ENCODE data around the gene IL1RAPL1.

Gene IL1RAPL1

GRCh38 chrX:29553542-29553941 lies 966.3 kb downstream of the IL1RAPL1 start:
- DNase-seq = no peak

DNA sequence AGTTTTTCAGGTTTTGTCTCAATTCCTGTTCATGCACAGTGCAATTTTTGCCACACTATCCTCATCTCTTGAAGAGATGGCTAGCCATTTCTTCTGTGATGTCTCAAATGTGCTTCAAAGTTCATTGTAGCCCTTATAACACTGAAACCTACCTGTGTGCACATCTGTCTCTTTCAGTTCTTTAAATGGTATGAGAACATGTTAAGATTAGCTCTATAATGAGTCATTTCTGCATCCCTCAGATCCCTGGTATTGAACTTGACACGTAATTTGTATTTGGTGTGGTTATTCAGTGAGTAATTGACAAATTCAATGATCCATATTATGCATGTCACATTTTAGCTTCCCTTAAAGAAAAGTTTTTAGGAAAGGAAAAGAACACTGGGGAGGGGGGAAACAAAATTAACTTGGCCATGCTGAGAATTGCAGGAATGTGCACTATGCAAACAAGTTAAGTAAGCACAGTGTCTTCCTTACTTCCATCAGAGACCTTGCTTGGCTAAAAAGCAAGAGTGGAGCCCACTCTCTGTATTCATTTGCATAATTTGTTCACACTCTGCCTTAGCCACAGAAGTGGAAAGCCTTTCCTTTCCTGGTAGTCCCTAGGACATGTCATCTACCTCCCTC lies 968.3 kb downstream of the IL1RAPL1 start:
- DNase-seq = no peak

- DNase-seq = no peak
Measured at GRCh38 chrX:29560065-29560464, 972.8 kb downstream of the IL1RAPL1 start.

DNA sequence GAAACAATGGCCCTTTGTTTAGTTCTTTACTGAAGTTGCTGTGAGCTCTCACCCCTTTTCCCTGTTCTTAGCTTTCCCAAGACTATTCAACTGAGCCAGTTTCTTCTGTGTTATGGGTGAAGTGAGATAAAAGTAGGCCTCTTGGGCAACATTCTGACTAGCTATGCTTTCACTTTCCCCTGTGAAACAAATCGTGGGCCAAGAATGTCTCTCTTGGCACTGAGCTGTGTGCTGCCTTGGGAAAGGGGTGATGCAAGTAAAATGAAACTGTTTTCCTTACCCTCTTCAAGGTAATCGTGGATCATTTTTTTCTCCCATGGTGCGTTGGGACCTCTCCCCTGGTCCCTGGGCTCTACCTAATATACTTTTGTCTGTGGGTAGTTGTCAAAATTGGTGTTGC lies 974.2 kb downstream of the IL1RAPL1 start:
- no peak for DNase-seq

- no peak for DNase-seq
Measured at GRCh38 chrX:29580560-29580959, 993.3 kb downstream of the IL1RAPL1 start.

DNA sequence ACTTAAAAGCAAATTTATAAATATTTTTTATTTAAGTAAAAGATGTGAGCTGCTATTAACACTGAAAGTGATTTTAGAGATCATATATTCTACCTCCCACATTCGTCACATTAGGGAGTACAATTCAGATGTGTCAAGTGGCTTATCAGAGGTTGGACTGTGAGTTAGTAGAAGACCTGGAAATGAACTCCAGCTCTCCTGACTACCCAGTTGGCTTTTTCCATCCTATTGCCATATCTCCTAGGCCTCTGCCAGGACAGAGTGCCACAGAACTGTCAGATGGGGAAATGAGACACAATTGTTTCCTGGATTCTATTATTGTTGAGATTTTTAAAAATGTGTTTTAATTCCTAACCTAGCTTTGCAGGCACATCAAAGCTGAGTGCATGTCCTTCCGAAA lies 994.0 kb downstream of the IL1RAPL1 start:
- DNase-seq = no peak

DNA sequence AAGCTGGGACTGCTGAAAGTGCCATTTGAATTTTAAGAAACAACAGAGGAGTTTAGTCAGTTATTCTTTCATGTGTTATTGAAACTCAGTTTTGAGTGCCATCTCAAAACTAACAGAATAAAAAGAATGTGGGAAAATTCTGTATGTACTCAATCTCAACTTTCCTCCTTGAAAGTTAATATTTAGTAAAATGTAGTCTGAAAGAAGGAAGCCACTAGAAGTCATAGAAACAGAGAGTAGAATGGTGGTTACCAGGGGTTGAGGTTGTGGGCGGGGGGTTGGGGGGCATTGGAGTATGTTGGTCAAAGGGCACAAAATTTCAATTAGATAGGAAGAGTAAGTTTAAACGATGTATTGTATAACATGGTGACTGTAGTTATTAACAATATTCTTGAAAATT lies 999.9 kb downstream of the IL1RAPL1 start:
- DNase-seq = no peak

- no peak for DNase-seq
Measured at GRCh38 chrX:29590921-29591320, 1003.7 kb downstream of the IL1RAPL1 start.

DNA sequence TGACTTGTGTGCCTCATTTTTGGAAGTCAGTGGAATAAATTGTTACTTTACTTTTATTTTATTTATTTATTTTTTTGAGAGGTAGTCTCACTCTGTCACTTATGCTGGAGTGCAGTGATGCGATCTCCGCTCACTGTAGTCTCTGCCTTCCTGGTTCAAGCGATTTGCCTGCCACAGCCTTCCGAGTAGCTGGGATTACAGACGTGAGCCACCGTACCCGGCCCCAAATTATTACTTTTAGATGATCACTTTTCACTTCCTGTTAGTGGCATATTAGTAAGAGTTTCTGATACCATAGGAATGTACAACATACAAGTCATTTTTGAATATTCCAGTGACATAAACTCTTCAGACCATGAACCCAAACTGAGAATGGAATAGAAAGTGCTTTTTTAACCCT lies 1017.1 kb downstream of the IL1RAPL1 start:
- DNase-seq = no peak

- peak; percentile 18 for DNase-seq
Measured at GRCh38 chrX:29617276-29617675, 1030.0 kb downstream of the IL1RAPL1 start.

DNA sequence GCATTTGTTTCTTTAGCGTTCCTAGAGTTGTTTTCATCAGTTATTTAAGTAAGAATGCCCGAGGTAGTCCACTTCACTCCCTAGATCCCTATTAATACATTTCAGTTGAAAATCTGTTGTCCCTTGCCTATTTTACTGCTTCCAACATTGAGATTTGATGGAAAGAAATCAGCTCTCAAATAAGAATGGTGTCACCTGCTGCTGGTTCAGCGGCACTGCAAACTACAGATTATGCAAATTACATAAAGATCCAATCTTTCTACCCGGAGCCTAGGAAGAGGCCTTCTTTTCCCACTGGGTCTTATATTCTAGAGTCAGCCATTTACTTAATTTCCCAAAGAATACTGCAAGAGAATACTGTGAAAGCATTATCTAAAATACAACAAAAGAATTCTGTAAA lies 1030.5 kb downstream of the IL1RAPL1 start:
- no peak for DNase-seq

GRCh38 chrX:29627833-29628232 lies 1040.6 kb downstream of the IL1RAPL1 start:
- DNase-seq = no peak

GRCh38 chrX:29634516-29634915 lies 1047.3 kb downstream of the IL1RAPL1 start:
- DNase-seq = no peak

DNA sequence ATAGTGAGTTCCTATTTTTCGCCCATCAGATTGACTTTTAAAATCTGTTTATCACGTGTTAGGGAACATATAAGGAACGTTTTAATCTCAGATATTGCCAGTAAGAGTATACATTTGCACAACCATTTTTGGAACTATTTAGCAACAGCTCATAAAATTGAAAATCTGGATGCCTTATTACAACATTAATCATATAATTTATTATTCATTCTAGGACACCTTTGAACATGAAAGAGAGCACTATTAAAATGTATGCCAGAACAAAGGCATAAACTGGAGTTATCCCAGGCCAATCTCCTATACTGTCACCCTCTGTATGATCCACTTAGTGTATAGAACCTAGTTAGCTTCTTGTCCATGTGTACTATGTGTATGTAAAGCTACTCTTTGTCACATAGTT lies 1049.1 kb downstream of the IL1RAPL1 start:
- no peak for DNase-seq

GRCh38 chrX:29640106-29640505 lies 1052.9 kb downstream of the IL1RAPL1 start:
- no peak for DNase-seq

DNA sequence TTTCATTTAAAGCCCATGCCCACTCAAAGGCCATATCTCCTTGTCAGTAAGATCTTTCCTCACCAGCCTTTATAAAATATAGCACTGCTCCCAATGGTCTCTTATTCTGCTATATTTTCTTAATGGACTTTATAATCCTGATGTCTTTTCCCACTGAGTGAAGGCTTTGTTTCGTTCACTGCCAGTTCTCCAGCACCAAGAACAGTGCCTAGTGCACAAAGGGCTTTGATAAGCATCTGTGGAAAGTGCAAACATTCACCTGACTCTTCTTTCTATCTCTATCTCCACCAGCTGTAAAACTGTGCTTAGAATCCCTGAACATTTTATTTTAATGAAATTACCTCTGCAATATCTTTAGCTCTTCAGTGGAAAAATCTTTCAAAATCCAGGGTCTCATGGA lies 1054.2 kb downstream of the IL1RAPL1 start:
- no peak for DNase-seq

DNA sequence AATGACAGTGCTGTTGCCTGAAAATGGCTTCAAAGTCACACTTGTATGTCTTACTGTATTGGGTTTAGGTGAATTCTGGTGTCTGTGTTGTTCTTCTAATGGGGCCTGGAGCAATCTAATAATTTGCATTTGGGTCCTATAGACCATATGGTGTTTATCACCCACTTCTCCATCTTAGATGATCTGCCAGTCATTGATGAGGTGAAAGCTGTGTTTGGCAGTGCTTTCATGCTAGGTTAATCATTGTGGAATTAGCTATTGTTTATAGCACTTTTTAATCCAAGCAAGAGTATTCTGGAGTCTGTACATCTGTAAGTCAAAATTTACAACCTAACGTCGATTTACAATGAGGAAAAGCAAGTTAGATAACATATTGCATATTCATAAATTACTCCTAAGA lies 1055.9 kb downstream of the IL1RAPL1 start:
- DNase-seq = no peak

GRCh38 chrX:29648161-29648560 lies 1060.9 kb downstream of the IL1RAPL1 start:
- DNase-seq = no peak

- no peak for DNase-seq
Measured at GRCh38 chrX:29652484-29652883, 1065.2 kb downstream of the IL1RAPL1 start.

DNA sequence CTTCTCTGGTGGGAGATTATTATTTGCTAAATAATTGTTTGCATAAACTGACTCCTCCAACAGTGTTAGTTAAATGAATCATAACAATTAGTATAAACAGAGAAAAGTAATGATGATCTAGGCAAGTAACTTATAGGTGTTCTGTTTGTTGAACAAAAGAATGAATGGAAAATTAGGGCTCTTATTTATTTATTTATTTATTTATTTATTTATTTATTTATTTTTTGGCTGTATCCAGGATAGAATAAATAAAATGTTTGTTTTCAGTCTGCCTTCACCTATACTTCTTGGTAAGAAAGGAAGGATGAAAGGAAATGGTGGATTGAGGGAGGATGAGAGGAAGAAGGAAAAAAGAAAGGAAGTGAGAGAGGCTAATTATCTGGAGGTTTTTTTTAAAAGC lies 1066.5 kb downstream of the IL1RAPL1 start:
- no peak for DNase-seq

DNA sequence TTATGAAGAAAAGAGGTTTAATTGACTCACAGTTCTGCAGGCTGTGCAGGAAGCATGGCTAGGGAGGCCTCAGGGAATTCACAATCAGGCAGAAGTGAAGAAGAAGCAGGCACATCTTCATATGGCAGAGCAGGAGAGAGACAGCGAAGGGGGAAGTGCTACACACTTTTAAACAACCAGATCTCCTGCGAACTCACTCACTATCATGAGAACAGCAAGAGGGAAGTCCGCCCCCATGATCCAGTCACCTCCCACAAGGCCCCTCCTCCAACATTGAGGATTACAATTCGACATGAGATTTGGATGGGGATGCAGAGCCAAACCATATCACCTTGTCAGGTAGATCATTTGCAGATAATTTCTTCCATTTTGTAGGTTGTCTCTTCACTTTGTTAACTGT lies 1072.7 kb downstream of the IL1RAPL1 start:
- no peak for DNase-seq

- no peak for DNase-seq
Measured at GRCh38 chrX:29661290-29661689, 1074.0 kb downstream of the IL1RAPL1 start.

GRCh38 chrX:29662101-29662500 lies 1074.9 kb downstream of the IL1RAPL1 start:
- no peak for DNase-seq

DNA sequence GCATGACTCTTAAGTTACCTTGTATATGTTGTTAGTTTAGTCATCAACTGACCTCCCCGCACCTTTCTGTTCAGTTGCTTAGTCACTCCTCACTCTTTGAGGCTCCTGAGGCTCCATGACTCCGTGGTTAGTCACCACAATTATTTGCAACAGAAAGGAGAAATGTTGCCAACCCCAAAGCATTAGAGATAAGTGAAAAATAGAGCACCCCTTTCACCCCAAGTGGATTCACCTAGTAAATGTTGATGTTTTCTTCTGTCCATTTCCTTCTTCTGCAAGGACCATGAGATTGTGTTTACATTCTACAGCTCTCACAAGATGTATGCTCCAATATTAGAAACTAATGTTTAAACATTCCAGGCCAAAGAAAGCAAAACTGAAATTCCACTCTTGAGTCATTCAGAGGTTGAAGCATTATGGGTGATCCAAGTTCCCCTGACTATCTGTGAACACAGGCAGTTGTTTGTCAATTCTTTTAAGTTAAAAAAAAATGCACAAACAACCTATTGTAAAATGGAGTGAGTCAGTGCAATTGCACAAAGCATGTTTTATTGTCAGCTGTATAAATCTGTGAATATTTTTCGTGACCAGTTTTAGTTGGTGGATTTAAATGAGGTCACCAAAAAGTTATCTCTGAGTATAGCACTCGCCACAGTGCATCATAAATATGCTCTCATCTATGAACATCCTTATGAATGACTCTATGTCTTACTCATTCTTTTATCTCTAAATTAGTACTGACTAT lies 1075.7 kb downstream of the IL1RAPL1 start:
- no peak for DNase-seq

DNA sequence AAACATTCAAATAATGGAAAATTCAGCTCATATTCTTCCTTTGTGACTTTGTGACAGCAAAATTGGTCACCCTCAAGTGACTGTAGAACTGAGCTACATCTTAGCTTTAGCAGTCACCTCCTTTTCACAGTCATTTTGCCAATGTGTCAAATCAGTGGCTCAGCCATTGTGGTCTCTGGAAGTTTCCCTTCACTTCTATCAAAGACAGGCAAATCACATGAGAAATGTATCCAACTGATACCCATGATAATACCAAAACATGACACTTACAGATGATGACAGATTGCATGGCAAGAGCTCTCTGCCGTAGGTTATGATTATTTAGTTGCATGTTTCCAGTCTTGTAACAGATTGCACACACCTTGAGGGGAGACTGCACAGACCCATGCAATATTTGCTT lies 1078.3 kb downstream of the IL1RAPL1 start:
- DNase-seq = no peak

All from left hindlimb (tissue), 1 donor.